GM10266 (cell line): Measurements from ENCODE around the gene SUPT5H.

Source experiments
- DNase-seq: peaks from one replicate; pipeline ENCODE4 v3.0.0; 2012; ENCODE audit errors: extremely low spot score
- CTCF ChIP-seq: IDR thresholded peaks from 2 replicates; pipeline ENCODE4 v1.5.1; 2012; ENCODE audit warnings: mild to moderate bottlenecking, low read depth; ENCODE audit not compliant: control insufficient read depth, insufficient read depth; ENCODE audit errors: missing control alignments

Gene SUPT5H

GRCh38 chr19:39509233-39509632 lies 63.9 kb downstream of the SUPT5H start:
- TF ChIP-seq CTCF: no peak
- DNase-seq: no peak

GRCh38 chr19:39512988-39513387 lies 67.6 kb downstream of the SUPT5H start:
- no peak for TF ChIP-seq CTCF
- no peak for DNase-seq

GRCh38 chr19:39514840-39515550 lies 69.6 kb downstream of the SUPT5H start, which contains the start of gene SELENOV:
SELENOV (plus strand) TSS chr19:39515139; CDS start chr19:39515213, 74 bp downstream.
- DNase-seq: peak; percentile 40
- TF ChIP-seq CTCF: peak; percentile 19

- TF ChIP-seq CTCF: no peak
- DNase-seq: no peak
These were observed 70.3 kb downstream of the SUPT5H start for GRCh38 chr19:39515551-39516191.

- DNase-seq: no peak
- TF ChIP-seq CTCF: no peak
These were observed 70.9 kb downstream of the SUPT5H start for GRCh38 chr19:39516270-39516669.

GRCh38 chr19:39517432-39517831 lies 72.0 kb downstream of the SUPT5H start:
- TF ChIP-seq CTCF: no peak
- DNase-seq: no peak

- TF ChIP-seq CTCF: no peak
- no peak for DNase-seq
These were observed 73.1 kb downstream of the SUPT5H start for GRCh38 chr19:39518458-39518857.
